Right forelimb (tissue), 1 donor: ENCODE results near the gene HOXB5.
A peak's percentile ranks its signal among the peaks of the same experiment; 100 is the strongest.

Experiments used
- DNase-seq: peaks from one replicate; pipeline ENCODE4 v3.0.0-alpha.2; 2018

The HOXB5 gene

DNA sequence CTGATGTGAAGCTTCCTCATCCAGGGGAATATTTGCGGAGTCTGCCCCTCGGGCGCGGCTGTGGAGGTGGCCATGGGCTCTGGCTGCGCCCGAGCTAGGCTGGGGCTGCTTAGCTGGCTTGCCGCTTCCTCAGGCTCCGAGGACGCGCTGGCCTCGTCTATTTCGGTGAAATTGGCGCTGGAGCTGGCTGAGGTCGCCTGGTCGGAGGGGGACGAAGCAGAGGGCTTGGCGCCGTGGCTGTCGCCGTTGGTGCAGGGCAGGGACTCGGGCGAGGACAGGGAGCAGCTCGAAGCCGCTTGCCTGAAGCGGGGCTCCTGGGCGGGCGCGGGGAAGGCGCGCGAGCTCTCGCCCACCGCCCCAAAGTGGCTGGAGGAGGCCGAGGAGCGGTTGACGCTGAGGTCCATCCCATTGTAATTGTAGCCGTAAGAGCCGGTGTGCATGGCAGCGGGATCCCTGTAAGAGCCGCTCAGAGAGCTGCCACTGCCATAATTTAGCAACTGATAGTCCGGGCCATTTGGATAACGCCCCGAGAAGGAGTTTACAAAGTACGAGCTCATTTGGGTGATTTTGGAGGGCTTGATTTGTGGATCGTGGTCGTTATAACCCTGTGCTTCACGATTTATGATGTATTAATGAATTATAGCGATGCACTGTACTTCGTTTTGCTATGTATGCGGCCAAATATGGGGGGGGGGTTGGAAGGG is at the start of gene HOXB5:
Gene HOXB5, minus strand, starts transcription at position 654 of the 704 bp plus-strand sequence. Its CDS starts 97 bp downstream, at position 557.
- no peak for DNase-seq

DNA sequence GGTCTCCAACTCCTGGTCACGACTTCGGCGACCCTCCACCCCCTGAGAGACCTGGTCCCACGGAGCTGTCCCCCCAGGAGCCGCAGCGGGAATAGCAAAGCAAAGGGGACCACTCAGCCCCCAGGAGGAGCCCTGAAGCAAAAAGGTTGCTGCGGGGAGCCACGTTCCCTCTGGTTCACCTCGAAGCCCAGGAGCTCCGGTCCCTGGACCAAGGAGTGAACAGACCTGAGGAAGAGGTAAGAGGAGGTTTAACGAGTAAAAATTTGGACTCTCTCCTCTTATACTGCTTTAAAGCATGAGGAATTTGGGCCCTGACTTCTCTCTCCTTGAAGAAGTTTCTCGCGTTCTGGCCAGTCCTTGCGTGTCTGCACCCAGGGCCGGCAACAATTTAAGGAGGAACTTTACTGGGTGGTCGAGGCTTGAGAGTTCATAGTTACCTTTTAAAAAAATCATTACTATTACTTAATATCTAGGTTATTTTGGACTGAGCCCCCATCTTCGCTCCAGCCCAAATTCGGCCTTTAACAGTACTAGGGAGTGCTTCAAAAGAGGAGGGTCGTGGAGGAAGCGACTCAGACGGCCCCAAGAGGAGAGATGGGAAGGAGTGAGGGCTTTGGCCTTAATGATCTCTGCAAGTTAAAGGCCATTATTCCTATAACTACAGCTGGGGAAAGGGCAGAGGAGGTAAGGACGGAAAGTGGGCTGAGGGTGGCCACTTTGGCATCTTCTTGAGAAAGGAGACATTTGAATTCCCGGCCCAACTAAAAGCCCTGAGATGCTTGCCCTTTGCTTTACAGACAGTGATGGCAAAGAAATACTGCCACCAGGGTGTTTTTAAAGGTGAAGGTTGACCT is 49.5 kb upstream of the HOXB5 start:
- no peak for DNase-seq

DNA sequence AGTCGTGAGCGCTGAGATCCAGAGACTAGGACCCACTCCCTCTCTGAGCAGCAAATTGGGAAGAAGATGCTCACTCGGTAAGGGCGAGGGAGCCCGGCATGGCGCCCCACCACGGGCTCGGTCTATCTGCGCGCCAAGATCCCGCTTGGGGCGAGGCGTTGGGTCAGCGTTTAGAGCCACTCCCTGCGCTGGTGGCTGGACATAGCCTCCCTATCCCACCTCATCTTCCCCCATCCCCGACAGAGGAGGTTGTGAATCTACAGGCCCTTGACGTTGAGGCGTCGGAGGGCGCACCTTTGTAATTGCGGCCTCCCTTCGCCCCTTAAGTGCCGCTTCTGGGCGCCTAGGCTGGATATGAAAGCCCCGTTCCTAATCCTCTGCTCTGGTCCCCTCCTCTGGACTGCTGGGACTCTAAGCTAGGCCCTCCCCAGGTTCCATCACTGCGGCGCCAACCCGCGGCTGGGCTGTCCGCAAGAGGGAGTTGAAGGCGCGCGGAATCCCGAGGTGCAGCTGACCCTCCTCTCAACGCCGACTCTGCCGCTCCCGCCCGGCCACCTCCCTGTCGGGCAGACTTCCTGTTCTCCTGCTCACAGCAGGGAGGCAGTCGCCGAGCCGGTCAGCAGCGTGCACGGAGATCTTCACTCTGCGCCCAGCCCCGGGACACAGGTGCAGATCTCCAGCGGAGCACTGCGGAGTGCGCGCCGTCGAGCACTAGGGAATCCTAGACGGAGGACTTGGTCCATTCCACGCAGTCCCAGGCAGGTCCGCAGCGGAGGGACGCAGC is 48.7 kb upstream of the HOXB5 start:
- no peak for DNase-seq

DNA sequence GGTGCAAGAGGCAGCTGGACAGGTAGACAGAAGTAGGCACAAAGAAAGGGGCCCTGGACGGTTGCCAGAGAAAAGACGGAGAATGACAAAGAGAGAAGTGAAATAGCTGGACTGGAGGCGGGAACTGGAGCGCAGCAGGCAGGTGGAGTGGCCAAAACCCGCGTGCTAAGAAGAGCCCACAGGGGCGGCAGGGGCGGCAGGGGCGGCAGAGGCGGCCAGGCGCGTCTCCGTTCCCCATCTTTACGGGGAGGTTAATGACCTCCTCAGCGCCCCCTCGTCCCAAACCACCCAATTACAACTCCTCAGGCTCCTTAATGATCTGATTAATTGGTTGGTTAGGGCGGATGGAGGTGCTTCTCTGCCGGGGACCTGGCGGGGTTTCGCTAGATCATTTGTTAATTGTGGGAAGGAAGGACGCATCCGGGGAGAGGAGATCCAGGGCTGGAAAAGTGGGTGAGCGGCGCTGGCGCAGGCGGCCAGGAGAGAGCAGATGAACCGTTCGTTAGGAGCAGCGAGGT is 48.0 kb upstream of the HOXB5 start:
- no peak for DNase-seq

DNA sequence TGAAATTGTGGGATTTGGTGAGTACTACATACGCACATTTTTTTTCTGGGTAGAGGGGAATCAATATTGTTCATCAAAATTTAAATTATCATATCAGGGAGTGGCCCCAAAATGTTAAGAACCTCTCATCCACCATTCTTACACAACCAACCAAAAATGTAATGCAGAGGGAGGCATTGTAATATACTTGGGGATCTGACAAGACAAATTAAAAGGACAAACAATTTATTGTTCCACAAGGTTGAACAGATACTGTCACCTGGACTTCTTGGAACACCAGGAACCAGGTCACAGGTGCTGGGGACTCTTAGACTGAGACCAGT is 47.2 kb upstream of the HOXB5 start:
- no peak for DNase-seq

DNA sequence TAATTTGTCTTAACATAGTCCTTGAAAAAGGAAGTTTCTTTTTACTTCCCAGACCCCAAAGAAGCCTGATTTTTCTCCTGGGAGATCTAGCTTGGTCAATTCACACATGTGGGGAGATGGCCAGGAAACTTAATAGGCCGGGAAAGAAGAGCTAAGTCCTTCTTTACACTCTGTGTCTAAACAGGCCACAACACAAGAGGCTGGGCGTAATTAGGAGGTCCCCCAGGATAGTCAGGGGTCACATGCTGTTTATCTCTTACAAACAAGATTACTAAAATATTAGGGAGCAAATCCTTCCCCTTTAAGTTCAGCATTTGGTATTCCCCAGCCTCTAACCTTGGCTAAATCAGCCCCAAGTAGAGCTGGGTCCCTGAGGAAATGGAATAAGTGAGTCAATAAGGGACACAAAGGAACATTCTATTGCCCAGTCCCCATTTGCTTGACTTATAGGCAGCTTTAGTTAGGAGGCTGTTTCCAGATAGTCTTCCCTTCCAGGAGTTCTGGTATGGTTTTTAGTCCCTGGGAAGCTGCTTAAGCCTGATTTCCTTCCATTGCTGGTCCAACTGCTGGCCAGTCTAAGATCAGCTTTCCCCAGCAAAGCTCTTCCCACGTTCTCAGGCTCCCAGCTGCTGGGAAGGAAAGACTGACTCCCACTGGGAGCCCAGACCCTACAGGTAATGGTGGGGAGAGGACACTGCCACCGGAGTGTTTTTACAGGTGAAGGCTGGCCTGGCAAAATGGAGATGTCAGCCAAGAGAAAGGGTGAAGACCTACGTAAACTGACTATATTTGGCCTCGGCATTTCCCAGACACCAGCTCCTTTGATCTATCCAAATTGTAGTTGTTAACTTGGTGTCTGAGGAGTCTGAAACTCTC is 46.6 kb upstream of the HOXB5 start:
- DNase-seq = no peak

DNA sequence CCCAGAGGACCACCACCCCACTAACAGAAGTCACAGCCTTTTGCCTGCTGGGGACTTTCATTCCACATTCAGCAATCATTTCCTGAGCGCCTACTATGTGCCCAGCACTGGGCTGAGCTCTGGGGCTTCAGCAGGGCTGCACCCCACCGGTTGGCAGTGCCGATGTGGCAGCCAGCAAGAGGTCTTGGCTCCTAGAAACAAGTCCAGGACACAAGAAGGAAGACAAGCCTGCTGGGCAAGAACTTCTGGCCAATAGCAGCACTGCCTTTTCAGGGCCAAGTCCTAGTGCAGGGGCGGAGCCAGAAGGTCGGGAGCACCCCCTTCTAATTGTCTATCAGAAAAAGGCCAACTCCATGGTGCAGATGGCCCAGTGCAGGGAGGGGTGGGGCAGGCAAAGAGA is 45.6 kb upstream of the HOXB5 start:
- DNase-seq = no peak

DNA sequence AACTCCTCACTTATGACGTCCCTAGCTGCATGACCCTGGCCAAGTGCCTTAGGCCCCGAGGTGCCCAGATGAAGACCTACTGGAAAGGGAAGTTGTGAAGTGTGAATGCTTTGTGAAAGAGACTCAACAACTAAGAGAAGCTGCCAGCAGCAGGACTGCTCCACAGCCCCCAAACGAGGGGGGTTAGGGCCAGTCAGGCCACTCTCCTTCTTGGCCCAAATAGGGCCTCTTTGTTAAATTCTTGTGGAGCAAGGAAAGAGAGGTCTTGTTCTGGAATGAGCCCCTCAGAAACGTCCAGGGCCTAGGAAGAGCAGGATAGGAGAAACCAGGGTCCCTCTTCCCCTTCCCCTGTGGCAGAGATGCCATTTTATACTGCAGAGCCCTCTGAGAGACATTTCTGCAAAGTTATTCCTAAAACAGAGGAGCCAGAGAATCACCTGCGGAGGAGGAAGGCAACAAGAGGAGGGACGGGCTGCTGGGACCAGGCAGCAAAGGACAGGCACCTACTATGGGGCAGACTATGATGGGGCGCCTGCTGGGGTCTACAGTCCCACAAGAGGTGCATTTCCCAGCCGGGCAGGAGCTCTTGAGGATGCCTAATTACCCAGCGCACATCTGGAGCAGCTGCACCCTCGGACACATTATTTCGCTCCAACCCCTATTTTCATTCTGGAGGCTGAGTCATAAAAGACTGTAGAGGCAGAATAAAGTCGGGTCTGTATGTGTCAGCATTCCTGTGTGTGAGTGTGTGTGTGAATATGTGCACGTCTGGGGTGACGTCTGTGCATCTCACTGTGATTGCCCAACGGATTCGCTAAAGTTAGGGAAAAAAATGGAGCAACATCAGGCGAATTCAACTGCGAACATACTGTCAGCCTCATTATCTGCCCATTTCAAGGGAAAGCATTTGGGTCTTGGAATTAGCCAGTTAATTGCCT is 44.0 kb upstream of the HOXB5 start:
- DNase-seq = no peak

DNA sequence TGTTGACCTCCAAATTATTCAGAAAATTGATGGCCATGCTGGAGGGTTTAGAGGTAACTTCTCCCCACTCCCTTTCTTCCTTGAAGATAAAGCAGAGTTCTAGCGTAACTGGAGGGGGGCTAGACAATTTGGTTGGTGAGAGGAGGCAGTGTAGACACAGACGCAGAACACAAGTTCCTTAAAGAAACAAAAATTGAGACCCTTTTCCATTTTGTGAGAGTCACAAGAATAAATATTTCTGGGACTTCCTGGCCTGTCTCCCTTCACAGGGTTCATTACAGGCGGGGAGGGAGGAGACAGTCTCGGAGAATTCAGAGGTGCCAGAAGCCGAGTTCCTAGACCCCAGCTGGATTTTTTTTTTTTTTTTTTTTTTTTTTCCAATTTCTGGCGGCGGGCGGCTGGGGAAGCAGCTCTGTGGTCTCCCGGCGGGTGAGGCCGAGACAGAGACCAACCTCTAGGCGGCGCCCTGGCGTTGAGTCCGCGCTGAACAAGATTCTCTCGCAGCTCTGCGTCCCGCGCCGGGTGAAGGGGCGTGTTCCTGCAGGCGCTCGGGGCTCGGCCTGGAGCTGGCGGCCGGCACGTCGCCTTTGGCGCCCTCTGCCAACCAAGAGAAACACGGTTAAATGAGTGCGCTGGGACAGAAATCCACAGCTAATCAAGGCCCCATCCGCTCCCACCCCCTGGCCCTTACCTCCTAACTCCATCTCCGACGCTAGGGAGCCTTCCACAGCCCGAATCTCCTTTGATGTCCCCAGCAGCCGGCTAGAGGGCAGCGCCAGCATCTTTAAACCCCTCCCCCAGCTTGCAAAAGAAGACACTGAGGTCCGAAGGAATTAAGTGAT is 42.8 kb upstream of the HOXB5 start:
- DNase-seq = peak; percentile 78

DNA sequence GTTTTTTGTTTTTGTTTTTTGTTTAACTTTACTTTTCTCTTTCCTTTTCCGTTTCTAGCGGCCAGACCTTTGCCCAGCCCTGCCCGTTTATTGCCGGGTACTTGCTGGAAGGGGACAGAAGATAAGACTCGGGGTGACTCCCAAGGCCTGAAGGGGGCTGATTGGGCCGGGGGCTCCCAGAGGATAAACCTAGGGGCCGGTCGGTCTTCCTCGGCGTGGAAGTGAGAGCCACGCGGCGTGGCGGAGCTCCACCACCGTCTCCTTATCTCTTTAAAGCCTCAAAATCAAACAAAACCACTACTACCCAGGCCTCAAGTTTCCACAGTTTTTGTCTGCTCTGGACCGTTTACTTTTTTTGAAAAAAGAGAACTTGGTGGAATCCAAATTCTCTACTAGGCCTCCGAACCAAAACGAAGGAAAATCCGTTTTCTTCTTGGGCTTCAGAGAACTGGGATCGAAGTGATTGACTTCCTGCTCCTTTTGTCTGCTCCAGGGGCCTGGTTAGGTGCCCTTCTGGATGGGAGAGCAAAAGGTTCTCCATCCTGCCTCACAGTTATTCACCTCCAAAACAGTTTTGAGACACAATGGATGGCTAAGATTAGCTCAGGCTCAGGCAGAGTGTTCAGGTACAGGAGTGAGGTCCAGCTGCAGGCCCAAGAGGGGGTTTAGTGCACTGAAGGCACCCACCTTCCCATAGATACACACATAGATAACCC is 41.1 kb upstream of the HOXB5 start:
- no peak for DNase-seq

DNA sequence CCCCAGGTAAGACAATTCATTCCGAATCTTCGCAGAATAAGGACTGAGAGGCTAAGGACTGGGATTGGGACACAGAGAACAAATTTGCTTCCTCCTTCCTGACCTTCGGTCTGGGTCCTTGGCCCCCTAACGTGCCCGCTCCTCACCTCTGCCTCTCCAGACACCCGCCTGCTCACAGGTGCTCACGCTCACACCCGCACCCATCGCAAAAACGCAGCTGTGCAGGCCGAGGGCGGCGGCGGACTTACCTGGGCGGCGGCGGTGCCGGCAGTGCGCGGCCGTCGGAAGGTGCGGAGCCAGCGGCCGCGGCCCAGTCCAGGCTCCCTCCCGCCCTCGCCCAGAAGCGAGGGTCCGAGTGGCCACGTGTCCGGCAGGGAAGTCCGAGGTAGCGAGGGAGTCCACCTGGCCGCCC is 39.7 kb upstream of the HOXB5 start:
- DNase-seq = no peak

DNA sequence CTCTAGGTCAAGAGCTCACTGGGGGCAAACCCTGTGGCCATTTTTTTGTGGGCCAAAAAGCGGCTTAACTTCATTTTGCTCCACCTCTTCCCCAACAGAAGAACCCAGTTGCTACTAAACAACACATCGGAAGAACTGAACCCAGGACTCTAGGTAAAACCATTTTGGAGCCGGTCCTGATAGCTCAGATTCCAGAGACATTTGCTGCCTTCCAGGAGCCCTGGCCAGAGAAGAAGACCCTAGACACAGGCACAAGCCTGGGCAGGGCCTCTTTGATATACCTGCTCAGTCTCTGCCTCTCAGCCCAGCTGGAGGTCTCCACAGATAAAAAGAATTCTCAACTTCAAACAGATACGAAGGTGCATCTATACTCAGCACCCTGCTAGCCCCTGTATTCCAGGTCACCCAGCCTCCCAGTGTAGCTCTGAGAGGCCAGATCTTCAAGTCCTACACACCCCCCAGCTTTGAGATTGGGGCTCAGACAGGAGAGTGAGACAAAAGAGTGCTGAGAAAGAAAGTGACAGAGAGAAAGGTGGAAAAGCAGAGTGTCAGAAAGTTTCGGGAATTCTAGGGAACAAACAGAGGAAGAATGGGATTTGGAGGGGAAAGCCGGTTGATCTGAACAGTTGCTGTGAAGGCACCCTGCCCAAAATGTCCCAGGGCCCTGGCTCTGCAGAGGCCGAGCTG is 39.1 kb upstream of the HOXB5 start:
- no peak for DNase-seq

DNA sequence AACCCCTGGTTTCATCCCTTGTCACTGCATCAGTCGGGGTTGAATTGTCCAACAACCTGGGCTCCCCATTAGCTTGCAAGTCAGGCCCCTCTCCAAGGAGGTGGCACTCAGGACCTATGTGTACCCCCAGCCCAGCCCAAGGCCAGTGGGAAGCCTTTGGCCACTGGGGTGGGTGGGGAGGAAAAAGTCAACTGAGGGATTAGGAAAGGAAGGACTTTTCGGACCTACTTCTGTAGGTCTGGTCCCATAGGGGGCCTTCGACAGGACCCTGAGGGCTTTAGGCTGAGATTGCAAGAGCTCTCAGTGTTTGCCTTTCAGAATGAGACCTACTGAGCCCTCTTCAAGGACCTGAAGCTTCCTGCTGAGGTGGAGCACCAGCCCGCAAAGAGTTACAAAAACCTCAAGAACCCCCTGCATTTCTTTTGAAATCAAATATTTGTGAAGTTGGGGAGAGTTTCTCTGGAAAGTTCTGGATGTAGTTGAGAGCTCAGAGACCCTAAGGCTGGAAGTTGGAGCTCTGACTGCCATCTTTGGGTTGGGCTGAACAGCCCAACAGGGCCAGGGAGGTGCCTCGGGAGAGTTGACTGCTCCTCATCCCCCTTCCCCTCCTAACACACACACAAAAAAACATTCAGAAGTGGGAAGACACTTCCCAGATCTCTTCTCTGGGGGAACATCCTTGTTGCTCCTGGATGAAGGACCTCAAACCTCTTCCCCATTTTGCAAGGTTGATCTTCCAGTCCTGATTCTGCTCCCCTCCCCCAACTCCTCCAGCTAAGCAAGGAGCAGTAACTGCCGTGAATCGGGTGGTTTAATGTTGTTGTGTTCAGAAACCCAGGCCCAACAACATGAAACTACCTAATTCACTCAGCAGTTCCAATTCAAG is 38.4 kb upstream of the HOXB5 start:
- peak; percentile 38 for DNase-seq

DNA sequence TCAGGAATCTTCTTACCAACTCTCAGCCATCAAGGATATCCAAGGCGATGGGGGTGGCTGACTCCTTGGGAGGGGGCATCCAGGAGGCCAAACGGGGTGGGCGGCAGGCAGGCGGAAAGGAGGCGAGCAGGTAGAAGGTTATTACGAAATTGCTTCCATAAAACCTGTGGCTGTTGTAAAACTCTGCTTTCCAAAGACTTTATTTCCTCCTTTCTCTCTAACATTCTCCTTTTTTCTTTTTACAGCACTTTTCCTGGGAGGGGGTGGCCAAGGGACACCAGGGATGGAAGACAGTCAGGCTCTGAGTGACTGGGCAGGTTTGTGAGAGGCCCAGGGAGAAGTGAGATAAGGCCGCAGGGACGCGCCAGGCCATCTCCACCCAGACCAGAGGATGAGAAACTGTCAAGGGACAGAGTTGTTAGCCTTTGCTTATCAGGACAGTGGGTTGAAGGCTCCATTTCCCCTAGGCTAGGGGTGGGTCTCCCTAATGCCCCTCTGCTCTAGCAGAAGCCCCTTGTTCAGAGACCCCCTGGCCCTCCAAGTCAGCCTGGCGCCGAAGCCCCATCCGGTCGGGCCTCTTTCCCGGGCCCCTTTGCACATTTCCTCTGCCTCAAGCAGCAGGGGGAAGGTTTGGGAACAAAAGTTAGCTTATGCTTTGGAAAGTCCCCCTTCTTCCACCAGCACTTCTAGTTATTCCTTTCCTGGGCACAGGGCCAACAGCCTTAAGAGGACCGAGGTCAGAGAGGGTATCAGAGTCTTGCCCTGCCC is 37.5 kb upstream of the HOXB5 start:
- DNase-seq = peak; percentile 29

DNA sequence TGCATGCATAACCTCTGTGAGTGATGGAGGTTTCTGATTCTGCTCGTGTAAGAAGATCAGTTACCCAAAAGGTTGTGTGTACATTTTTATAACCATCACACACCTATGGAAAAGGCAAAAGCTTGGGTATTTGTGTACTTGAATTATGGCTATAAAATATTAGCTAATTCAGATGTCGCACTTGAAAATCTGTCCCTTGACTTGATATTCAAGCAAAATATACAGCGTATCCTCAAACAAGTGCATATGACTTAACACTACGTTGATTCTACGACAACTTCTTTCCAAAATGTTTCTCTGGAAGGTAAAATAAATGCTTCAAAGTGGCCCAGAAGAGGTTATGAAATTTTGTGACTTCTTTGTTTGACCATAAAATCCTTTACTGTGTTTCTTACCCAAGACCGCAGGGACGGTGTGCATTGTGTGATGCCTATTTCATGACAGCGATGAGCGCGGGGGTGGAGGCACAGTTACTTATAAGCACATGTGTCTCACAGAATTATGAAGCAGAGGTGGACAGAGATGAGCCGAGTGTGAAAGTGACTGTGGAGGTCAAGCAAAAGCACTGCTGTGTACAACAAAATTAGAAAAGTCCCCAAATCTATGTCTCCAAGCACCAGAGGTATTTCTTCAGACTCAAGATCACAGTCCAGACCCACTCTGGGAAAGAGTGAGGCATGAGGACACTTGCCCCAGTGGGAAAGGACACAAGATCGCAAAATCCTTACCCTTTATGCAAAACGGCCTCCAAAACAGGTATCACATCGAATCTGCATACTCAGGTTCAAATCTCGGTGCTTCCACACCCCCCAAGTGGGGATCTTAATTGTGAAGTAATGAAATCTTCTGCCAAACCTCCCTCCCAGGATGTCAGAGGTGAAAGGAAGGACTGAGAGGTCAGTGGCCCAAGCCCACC is 36.7 kb upstream of the HOXB5 start:
- peak; percentile 23 for DNase-seq

DNA sequence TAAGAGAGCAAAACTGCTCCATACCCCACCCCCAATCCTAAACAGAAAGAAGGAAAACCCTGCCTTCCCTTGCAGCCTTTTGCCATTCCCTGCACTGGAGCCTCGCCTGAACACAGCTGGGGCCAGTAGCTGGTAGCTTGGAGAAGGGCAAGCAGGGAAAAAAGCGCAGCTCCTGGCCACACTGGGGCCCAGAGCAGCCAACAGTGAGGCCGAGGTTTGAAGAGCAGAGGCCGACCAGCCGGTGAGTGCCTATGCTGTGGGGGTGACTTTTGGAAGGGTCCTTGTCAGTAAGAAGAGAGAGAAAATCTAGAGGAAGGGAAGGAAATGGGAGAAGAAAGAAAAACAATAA is 35.8 kb upstream of the HOXB5 start:
- peak; percentile 39 for DNase-seq
